ENCODE data around the gene EIF1AD.

DNA sequence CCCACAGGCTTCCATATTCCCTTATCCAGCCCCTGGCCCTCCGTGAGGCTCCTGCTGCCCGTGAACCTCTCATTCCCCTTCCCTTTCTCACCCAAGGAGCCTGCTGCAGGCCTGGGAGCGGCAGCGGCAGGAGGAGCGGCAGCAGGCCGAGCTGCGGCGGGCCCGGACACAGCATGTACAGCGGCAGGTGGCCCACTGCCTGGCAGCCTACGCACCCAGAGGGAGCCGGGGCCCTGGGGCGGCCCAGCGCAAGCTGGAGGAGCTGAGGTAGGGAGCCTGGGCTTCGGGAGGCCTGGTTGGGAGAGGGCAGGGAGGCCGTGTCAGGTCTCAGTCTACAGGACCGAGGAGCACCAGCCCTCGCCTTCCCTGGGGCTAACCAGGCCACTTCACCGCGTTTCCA, 48.5 kb downstream of the EIF1AD start:
- TF ChIP-seq CTCF (conservative IDR thresholded peaks at IDR 0.05; ENCODE audit: low read length) (no peak), EZH2phosphoT487 (IDR thresholded peaks at IDR 0.05; ENCODE audit: borderline replicate concordance) (no peak)

Data from Loucy (cell line).